VCaP (cell line): ENCODE measurements around the gene PTGFRN.

ENCODE experiments used
- H3K27ac ChIP-seq: fragments of 450-650 bp; 2 replicates; pipeline ENCODE4 v1.5.1; 2017
- TF ChIP-seq, protein P1 (sequence below): fragments of 450-650 bp; conservative IDR thresholded peaks from 2 replicates; pipeline ENCODE4 v1.5.1; 2017; ENCODE audit warnings: mild to moderate bottlenecking, moderate library complexity

The PTGFRN gene

DNA sequence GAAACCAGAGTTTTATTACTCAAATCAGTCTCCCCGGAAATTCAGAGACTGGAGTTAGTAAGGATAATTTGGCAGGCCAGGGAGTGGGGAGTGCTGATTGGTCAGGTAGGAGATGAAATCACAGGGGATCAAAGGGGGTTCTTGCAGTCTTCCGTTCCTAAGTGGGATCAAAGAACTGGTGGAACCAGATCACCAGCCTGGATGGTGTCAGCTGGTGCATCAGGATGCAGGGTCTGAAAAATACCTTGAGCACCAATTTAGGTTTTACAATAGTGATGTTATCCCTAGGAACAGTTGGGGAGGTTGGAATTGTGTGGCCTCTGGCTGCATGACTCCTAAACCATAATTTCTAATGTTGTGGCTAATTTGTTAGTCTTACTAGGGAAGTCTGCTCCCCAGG, 90.4 kb downstream of the PTGFRN start:
- TF ChIP-seq, protein P1, sequence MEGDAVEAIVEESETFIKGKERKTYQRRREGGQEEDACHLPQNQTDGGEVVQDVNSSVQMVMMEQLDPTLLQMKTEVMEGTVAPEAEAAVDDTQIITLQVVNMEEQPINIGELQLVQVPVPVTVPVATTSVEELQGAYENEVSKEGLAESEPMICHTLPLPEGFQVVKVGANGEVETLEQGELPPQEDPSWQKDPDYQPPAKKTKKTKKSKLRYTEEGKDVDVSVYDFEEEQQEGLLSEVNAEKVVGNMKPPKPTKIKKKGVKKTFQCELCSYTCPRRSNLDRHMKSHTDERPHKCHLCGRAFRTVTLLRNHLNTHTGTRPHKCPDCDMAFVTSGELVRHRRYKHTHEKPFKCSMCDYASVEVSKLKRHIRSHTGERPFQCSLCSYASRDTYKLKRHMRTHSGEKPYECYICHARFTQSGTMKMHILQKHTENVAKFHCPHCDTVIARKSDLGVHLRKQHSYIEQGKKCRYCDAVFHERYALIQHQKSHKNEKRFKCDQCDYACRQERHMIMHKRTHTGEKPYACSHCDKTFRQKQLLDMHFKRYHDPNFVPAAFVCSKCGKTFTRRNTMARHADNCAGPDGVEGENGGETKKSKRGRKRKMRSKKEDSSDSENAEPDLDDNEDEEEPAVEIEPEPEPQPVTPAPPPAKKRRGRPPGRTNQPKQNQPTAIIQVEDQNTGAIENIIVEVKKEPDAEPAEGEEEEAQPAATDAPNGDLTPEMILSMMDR, result no peak
- no peak overlapping the region for H3K27ac ChIP-seq

DNA sequence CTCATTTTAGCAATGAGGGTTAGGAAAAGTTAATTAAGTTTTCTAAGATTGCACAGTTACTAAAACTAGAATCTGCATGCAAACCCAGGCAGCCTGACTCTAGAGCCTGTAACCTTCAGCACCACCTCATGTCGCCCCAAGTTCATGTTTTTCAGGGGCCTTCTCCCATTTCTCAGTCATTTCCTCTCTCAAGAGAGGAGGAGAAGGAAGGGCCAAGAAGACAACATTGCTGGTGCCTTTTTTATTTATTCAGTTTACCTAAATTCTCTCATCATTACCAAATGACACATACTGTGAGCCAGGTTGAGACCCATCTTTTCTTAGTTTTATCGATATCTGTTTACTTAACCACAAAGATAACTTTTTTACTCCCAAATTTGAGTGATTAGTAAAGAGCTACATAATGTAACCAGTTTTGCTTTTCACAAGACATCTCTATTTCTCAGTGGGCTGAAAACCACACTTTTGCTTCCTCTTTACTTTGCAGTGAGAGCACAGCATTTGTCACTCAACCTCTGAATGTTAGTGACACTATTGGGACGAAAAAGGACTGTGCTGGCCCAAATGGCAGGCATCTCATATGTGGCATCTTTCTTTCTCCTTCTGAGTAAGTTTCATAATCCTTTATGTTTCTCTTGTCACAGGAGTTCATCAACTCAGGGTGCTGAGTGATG, 91.7 kb downstream of the PTGFRN start, which contains the start of gene CD101:
Gene CD101, plus strand, starts transcription at position 507 of the 674 bp plus-strand sequence. Its CDS starts 58 bp downstream, at position 565.
- TF ChIP-seq, protein P1, result no peak
- no peak within 1 kb of the TSS for H3K27ac ChIP-seq

GRCh38 chr1:117003223-117003875, 93.6 kb downstream of the PTGFRN start:
- no peak overlapping the region for H3K27ac ChIP-seq
- TF ChIP-seq, protein P1, result no peak

DNA sequence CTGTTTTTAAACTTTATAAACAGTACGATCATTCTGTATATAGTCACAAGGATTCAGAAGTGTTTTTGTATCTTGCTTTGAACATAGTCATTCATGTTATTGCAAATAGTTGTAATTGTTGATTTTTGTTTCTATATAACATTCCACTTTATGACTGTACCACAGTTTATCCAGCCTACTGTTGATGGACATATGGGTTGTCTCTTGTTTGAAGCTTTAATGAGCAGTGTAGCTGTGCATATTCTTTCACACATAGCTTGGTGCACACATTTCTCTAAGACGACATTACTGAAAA, 98.0 kb downstream of the PTGFRN start:
- TF ChIP-seq, protein P1, result no peak
- H3K27ac ChIP-seq, result no peak overlapping the region

- H3K27ac ChIP-seq, result no peak overlapping the region
- TF ChIP-seq, protein P1, result no peak
Measured at GRCh38 chr1:117008656-117009055, 98.9 kb downstream of the PTGFRN start.

DNA sequence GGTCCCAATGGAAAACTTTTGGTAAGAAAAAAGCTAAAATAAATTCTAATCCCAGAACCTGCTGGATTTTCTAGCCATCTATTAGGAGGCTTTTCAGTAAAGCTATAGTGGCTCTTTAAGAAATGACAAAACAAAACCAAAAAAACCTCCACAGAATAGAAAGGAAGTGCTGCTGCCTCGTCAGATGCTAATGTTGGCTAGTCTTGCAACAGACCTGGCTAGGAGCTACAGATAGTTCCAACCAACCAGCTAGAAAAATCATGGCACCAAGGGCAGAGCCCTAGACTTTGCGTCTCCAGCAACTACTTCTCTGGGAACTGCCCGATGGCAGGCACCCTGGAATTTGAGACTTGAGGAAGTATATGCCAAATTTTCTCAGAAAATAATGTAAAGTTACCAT, 99.4 kb downstream of the PTGFRN start:
- no peak overlapping the region for H3K27ac ChIP-seq
- TF ChIP-seq, protein P1, result no peak

DNA sequence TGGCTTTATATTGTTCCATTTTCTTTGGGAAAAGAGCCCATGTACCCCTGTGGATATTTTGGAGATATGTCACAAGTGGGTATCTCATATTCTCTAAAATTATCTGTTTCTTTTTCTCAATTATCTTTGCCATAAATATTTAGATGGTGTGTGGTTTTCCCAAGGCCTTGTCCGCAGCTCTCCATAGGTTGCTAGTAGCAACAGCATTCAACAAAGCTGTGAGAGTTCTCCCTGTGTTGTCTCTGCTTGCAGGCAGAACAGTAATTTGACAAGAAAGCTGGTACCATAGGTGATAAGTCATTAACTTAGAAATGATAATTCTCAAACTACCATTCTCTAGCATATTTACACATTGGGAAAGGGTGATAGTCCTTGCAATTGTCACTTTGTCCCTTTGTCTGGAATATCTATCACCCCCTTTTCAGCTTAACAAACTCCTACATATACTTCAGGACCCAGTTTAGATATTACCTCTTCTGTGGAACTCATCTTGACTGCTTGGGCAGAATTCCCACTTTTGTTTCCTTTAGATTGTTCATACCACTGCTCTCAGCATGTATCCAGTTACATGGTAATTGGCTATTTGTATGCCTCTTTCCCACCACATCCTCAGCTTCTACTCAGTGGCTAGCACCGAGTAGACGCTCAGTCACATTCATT, 100.7 kb downstream of the PTGFRN start:
- no peak overlapping the region for H3K27ac ChIP-seq
- TF ChIP-seq, protein P1, result no peak
